SK-N-SH (cell line): ENCODE results near the gene INPP5B. TPM values are rescaled to one million over a fixed set of nuclear protein-coding genes. Genes with fewer than 3 reads are reported as not detected.
A peak's percentile ranks its signal among the peaks of the same experiment; 100 is the strongest.

Experiments used
- CTCF ChIA-PET: fragments of 300-600, 350-600 bp; formaldehyde crosslinking; extraction: SDS; loops from one replicate; lab custom pipeline; 2021; lab: Yijun Ruan, JAX
- POLR2A ChIA-PET: fragments of 350-600 bp; sonication (Branson Sonifier 250); formaldehyde crosslinking; extraction: SDS; loops from one replicate; lab custom pipeline; 2020; ENCODE audit warnings: antibody characterized with exemption, inconsistent platforms; lab: Yijun Ruan, JAX
- DNase-seq: peaks from one replicate; pipeline ENCODE4 v3.0.0; 2012
- H2AFZ ChIP-seq: fragments of 200-600 bp; sonication (generic); 2 replicates; pipeline ENCODE4 v1.8.1; 2016; ENCODE audit warnings: antibody characterized with exemption, mild to moderate bottlenecking, low read depth
- H3F3A ChIP-seq: fragments of 200-600 bp; sonication (generic); replicated peaks from 2 replicates; pipeline ENCODE3; 2016; ENCODE audit warnings: antibody characterized with exemption, mild to moderate bottlenecking; ENCODE audit not compliant: insufficient read depth
- H3K27ac ChIP-seq, 2 experiments: fragments of 200-500 bp in 1 of 2; fragments of 200-600 bp in 1 of 2; sonication (Bioruptor generic) in 1 of 2; sonication (generic), shearing (Covaris generic) in 1 of 2; 2 replicates each; pipeline versions ENCODE4 v1.5.1 to v1.6.1; 2014 to 2016; ENCODE audit warnings: low read depth in 2 of 2, inconsistent platforms in 1 of 2, low read length in 1 of 2, mild to moderate bottlenecking in 1 of 2, mixed read lengths in 1 of 2
- H3K27me3 ChIP-seq: fragments of 200-600 bp; sonication (generic), shearing (Covaris generic); 2 replicates; pipeline ENCODE4 v1.6.1; 2016; ENCODE audit warnings: mixed run types; ENCODE audit not compliant: insufficient read depth
- H3K36me3 ChIP-seq, 2 experiments: fragments of 200-500 bp in 1 of 2; fragments of 200-600 bp in 1 of 2; sonication (Bioruptor generic) in 1 of 2; sonication (generic) in 1 of 2; replicated peaks in 1 of 2; 2 replicates each; pipeline versions ENCODE3 to v1.5.1; 2014 to 2016; ENCODE audit warnings: low read length in 1 of 2, mild to moderate bottlenecking in 1 of 2; ENCODE audit not compliant: insufficient read depth in 2 of 2, control insufficient read depth in 1 of 2
- H3K4me1 ChIP-seq, 2 experiments: fragments of 200-500 bp in 1 of 2; fragments of 200-600 bp in 1 of 2; sonication (Bioruptor generic) in 1 of 2; sonication (generic), shearing (Covaris generic) in 1 of 2; 2 replicates each; pipeline versions ENCODE4 v1.5.1 to v1.6.1; 2014 to 2016; ENCODE audit warnings: low read depth in 1 of 2, low read length in 1 of 2, mixed run types in 1 of 2; ENCODE audit not compliant: insufficient read depth in 2 of 2, control insufficient read depth in 1 of 2
- H3K4me2 ChIP-seq: fragments of 200-600 bp; sonication (generic), shearing (Covaris generic); 2 replicates; pipeline ENCODE4 v1.6.1; 2017; ENCODE audit warnings: mixed run types
- H3K4me3 ChIP-seq, 2 experiments: fragments of 200-500 bp in 1 of 2; fragments of 200-600 bp in 1 of 2; sonication (Bioruptor generic) in 1 of 2; sonication (generic), shearing (Covaris generic) in 1 of 2; 2 replicates each; pipeline versions ENCODE4 v1.5.1 to v1.8.1; 2014 to 2016; ENCODE audit warnings: low read depth in 2 of 2, inconsistent platforms in 1 of 2, low read length in 1 of 2, mild to moderate bottlenecking in 1 of 2, mixed read lengths in 1 of 2, moderate library complexity in 1 of 2
- H3K79me2 ChIP-seq: fragments of 200-600 bp; sonication (generic); 2 replicates; pipeline ENCODE4 v1.8.1; 2017; ENCODE audit warnings: mild to moderate bottlenecking; ENCODE audit not compliant: insufficient read depth
- H3K9ac ChIP-seq: fragments of 200-600 bp; sonication (generic); 2 replicates; pipeline ENCODE4 v1.6.1; 2017; ENCODE audit warnings: mixed run types
- H3K9me2 ChIP-seq: fragments of 200-600 bp; sonication (generic); 2 replicates; pipeline ENCODE4 v1.6.1; 2017; ENCODE audit warnings: mixed run types
- H3K9me3 ChIP-seq: fragments of 200-600 bp; sonication (generic); 2 replicates; pipeline ENCODE4 v1.6.1; 2017; ENCODE audit warnings: mixed run types, mild to moderate bottlenecking, moderate library complexity
- H4K20me1 ChIP-seq: fragments of 200-600 bp; sonication (generic); 2 replicates; pipeline ENCODE4 v1.6.1; 2017; ENCODE audit warnings: mild to moderate bottlenecking, mixed run types; ENCODE audit not compliant: insufficient read depth
- CTCF ChIP-seq: fragments of 200-600 bp; sonication (generic); IDR thresholded peaks from 2 replicates; pipeline ENCODE4 v1.6.1; 2017; ENCODE audit warnings: antibody characterized with exemption, mild to moderate bottlenecking, moderate library complexity
- ELF1 ChIP-seq: IDR thresholded peaks from 2 replicates; pipeline ENCODE4 v1.4.0; 2012
- EP300 ChIP-seq, 2 experiments: IDR thresholded peaks; 2 replicates each; pipeline versions ENCODE4 v1.4.0 to v1.6.1; 2012; ENCODE audit warnings: borderline replicate concordance in 1 of 2, low read depth in 1 of 2, low read length in 1 of 2
- EZH2phosphoT487 ChIP-seq: fragments of 200-600 bp; sonication (generic); IDR thresholded peaks from 2 replicates; pipeline ENCODE4 v1.6.1; 2017; ENCODE audit warnings: low read depth, mixed run types, mild to moderate bottlenecking, antibody characterized with exemption, moderate library complexity, borderline replicate concordance
- FOSL2 ChIP-seq: IDR thresholded peaks from 2 replicates; pipeline ENCODE4 v1.4.0; 2012; ENCODE audit warnings: low read depth, mild to moderate bottlenecking, moderate library complexity, borderline replicate concordance
- FOXJ3 ChIP-seq: sonication (generic); formaldehyde crosslinking; IDR thresholded peaks from 2 replicates; pipeline ENCODE4 v1.5.1; 2020; ENCODE audit warnings: mild to moderate bottlenecking, missing genetic modification reagents
- MAX ChIP-seq: IDR thresholded peaks from 2 replicates; pipeline ENCODE4 v1.4.0; 2012; ENCODE audit warnings: low read depth
- NFIC ChIP-seq: IDR thresholded peaks from 2 replicates; pipeline ENCODE4 v1.4.0; 2012; ENCODE audit warnings: borderline replicate concordance
- POLR2AphosphoS5 ChIP-seq: IDR thresholded peaks from 2 replicates; pipeline ENCODE4 v1.6.1; 2012; ENCODE audit warnings: low read depth, low read length
- RAD21 ChIP-seq: IDR thresholded peaks from 2 replicates; pipeline ENCODE4 v1.6.1; 2012; ENCODE audit warnings: mild to moderate bottlenecking, low read length
- RCOR1 ChIP-seq: fragments of 150-350 bp; IDR thresholded peaks from 2 replicates; pipeline ENCODE4 v1.6.1; 2017; ENCODE audit warnings: antibody characterized with exemption, low read length
- SIN3A ChIP-seq: IDR thresholded peaks from 2 replicates; pipeline ENCODE4 v1.6.1; 2012; ENCODE audit warnings: low read depth, mild to moderate bottlenecking, low read length, moderate library complexity, borderline replicate concordance
- TAF1 ChIP-seq: IDR thresholded peaks from 2 replicates; pipeline ENCODE4 v1.6.1; 2012; ENCODE audit warnings: low read depth, mild to moderate bottlenecking, low read length, moderate library complexity, borderline replicate concordance
- USF1 ChIP-seq: IDR thresholded peaks from 2 replicates; pipeline ENCODE4 v1.4.0; 2012; ENCODE audit warnings: low read depth, borderline replicate concordance
- USF2 ChIP-seq: fragments of 150-350 bp; IDR thresholded peaks from 2 replicates; pipeline ENCODE4 v1.6.1; 2017; ENCODE audit warnings: antibody characterized with exemption, low read length, low read depth, borderline replicate concordance
- YY1 ChIP-seq: IDR thresholded peaks from 2 replicates; pipeline ENCODE4 v1.4.0; 2012; ENCODE audit warnings: low read depth, mild to moderate bottlenecking
- WGBS: methylation state at CpG from one replicate; pipeline ENCODE4 v1.1.6; 2017; ENCODE audit warnings: low lambda C conversion rate; 5-methylcytosine and 5-hydroxymethylcytosine counted together
- polyA plus RNA-seq, 3 experiments: library from polyadenylated mRNA; depleted of rRNA; stranded (reverse); fragments of >200 nt; gene quantifications; 2 replicates each; pipeline ENCODE4 v1.2.3, GENCODE V29; 2012
- TF ChIP-seq, protein P1 (sequence below): IDR thresholded peaks from 2 replicates; pipeline ENCODE4 v1.6.1; 2012; ENCODE audit warnings: mild to moderate bottlenecking, low read depth, low read length, moderate library complexity
- TF ChIP-seq, protein P2 (sequence below): fragments of 150-350 bp; IDR thresholded peaks from 2 replicates; pipeline ENCODE4 v1.6.1; 2016; ENCODE audit warnings: mild to moderate bottlenecking, low read depth, low read length

The INPP5B gene
- polyA plus RNA-seq, 1 of the 3 experiments (the other 2 are of a cell fraction), result 10.5 TPM

GRCh38 chr1:37931361-37932158 lies 15.3 kb downstream of the INPP5B start (continued):
- no peak for TF ChIP-seq CTCF
- TF ChIP-seq POLR2AphosphoS5, result 0 out of 2 replicates have a peak, but pooled peaks have one; percentile 42
- TF ChIP-seq EZH2phosphoT487, result no peak

DNA sequence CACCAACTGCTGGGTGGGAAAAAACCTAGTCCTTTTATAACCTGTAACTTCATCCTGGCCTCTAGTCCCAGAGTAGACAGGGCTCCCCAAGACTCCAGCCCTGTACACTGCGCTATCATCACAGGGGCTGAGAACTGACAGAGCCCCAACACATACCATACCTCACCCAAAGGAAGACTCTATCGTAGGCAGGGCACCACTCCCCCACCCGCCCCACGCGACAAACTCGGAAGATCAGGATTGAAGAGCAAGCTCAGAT lies 15.8 kb downstream of the INPP5B start:
- no peaks in the 10 kb centered on the region for H4K20me1 ChIP-seq
- TF ChIP-seq USF2, result no peak
- TF ChIP-seq MAX, result no peak
- TF ChIP-seq TAF1, result no peak
- TF ChIP-seq FOXJ3 (CRISPR knock-in tag), result no peak
- no peak for TF ChIP-seq ELF1
- TF ChIP-seq, protein P1, sequence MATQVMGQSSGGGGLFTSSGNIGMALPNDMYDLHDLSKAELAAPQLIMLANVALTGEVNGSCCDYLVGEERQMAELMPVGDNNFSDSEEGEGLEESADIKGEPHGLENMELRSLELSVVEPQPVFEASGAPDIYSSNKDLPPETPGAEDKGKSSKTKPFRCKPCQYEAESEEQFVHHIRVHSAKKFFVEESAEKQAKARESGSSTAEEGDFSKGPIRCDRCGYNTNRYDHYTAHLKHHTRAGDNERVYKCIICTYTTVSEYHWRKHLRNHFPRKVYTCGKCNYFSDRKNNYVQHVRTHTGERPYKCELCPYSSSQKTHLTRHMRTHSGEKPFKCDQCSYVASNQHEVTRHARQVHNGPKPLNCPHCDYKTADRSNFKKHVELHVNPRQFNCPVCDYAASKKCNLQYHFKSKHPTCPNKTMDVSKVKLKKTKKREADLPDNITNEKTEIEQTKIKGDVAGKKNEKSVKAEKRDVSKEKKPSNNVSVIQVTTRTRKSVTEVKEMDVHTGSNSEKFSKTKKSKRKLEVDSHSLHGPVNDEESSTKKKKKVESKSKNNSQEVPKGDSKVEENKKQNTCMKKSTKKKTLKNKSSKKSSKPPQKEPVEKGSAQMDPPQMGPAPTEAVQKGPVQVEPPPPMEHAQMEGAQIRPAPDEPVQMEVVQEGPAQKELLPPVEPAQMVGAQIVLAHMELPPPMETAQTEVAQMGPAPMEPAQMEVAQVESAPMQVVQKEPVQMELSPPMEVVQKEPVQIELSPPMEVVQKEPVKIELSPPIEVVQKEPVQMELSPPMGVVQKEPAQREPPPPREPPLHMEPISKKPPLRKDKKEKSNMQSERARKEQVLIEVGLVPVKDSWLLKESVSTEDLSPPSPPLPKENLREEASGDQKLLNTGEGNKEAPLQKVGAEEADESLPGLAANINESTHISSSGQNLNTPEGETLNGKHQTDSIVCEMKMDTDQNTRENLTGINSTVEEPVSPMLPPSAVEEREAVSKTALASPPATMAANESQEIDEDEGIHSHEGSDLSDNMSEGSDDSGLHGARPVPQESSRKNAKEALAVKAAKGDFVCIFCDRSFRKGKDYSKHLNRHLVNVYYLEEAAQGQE, result no peak
- TF ChIP-seq RCOR1, result no peak
- TF ChIP-seq POLR2AphosphoS5, result no peak
- no peak for TF ChIP-seq YY1
- TF ChIP-seq USF1, result no peak
- TF ChIP-seq, protein P2, sequence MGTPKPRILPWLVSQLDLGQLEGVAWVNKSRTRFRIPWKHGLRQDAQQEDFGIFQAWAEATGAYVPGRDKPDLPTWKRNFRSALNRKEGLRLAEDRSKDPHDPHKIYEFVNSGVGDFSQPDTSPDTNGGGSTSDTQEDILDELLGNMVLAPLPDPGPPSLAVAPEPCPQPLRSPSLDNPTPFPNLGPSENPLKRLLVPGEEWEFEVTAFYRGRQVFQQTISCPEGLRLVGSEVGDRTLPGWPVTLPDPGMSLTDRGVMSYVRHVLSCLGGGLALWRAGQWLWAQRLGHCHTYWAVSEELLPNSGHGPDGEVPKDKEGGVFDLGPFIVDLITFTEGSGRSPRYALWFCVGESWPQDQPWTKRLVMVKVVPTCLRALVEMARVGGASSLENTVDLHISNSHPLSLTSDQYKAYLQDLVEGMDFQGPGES, result no peak
- TF ChIP-seq EP300 (IDR thresholded peaks at IDR 0.05; ENCODE audit: borderline replicate concordance in 1 of 2, low read depth in 1 of 2, low read length in 1 of 2), result no peak
- TF ChIP-seq RAD21, result no peak
- no peak for TF ChIP-seq FOSL2
- no peak for TF ChIP-seq SIN3A
- no peak for TF ChIP-seq NFIC
- H3K9me2 ChIP-seq, result no peaks in the 10 kb centered on the region
- H3K9ac ChIP-seq, result peak overlapping the region; percentile 71; the same call in 1 of the 2 replicates
- CTCF ChIA-PET, result interaction anchor here (1.3 kb wide), 2 partner anchors 50 to 59 kb away, joined by 3 to 5 read pairs; no protein-coding TSS in a partner anchor
- H3K27ac ChIP-seq, result no peak overlapping the region
- WGBS, result 17% methylated on average over 1 of the region's 6 CpGs
- DNase-seq, result no peak
- H3F3A ChIP-seq, result peaks cover 26% of the 10 kb centered on the region
- peaks cover 0 to 20% of the 10 kb centered on the region in 2 experiments for H3K36me3 ChIP-seq
- no peaks in the 10 kb centered on the region for H3K27me3 ChIP-seq
- peak overlapping the region; percentile 87 for H3K4me2 ChIP-seq
- H3K4me1 ChIP-seq, result peaks cover 5 to 6% of the 10 kb centered on the region in 2 experiments; a peak in 2 of 4 replicates
- H3K9me3 ChIP-seq, result no peaks in the 10 kb centered on the region
- peak overlapping the region; percentile 66 to 70 for H3K4me3 ChIP-seq
- peak overlapping the region; percentile 69; the same call in 1 of the 2 replicates for H2AFZ ChIP-seq
- POLR2A ChIA-PET, result interaction anchor here (0.7 to 1.0 kb wide), 2 partner anchors 9 to 123 kb away, joined by 3 to 5 read pairs; partner anchors contain the start of genes C1orf122 and YRDC
- H3K79me2 ChIP-seq, result peaks cover 40% of the 10 kb centered on the region
